Right lobe of liver (tissue), 4 donors: ENCODE measurements around the gene REXO1.

Experiments used
- POLR2A ChIP-seq: fragments of 450-650 bp; IDR thresholded peaks from one replicate; pipeline ENCODE4 v1.6.1; 2017; ENCODE audit warnings: antibody characterized with exemption, mild to moderate bottlenecking
- TF ChIP-seq, protein P1 (sequence below), 4 donors: fragments of 200-600 bp in 3 of 4; fragments of 450-650 bp in 1 of 4; IDR thresholded peaks; one replicate each; pipeline versions ENCODE4 v1.5.1 to v1.8.0; 2016 to 2022; ENCODE audit warnings: antibody characterized with exemption in 4 of 4, mild to moderate bottlenecking in 2 of 4
- donor health status: DM: no; HTN: no; CAD: no.
- donor health status: DM: no; HTN: no; CAD: no.
- donor health status: DM: no; HTN: yes; CAD: no.

DNA sequence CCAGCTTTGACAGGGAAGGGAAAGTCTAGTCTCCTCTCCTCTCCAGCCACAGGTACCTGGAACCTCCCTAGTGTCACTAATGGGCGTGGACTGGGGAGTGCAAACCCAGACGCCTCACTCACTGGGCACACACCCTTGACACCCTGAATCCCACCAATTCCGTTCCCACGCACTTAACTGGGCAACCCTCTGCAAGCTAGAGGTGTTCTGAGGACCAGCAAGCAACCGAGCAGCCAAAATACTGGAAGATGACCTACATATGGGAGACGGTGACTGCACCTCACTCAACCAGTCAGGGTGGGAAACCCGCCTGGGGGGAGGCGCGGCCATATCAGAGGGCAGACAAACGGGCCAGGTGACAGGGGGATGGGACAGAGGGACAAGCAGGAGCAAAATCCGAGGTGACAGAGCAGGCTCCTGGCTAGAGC lies 36.0 kb upstream of the REXO1 start:
- TF ChIP-seq, protein P1, sequence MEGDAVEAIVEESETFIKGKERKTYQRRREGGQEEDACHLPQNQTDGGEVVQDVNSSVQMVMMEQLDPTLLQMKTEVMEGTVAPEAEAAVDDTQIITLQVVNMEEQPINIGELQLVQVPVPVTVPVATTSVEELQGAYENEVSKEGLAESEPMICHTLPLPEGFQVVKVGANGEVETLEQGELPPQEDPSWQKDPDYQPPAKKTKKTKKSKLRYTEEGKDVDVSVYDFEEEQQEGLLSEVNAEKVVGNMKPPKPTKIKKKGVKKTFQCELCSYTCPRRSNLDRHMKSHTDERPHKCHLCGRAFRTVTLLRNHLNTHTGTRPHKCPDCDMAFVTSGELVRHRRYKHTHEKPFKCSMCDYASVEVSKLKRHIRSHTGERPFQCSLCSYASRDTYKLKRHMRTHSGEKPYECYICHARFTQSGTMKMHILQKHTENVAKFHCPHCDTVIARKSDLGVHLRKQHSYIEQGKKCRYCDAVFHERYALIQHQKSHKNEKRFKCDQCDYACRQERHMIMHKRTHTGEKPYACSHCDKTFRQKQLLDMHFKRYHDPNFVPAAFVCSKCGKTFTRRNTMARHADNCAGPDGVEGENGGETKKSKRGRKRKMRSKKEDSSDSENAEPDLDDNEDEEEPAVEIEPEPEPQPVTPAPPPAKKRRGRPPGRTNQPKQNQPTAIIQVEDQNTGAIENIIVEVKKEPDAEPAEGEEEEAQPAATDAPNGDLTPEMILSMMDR (IDR thresholded peaks at IDR 0.05), result no peak
- no peak for TF ChIP-seq POLR2A
